Sigmoid colon (tissue), 4 donors: ENCODE measurements around the gene DPF1.

ENCODE experiments used
- POLR2A ChIP-seq, 2 donors: fragments of 450-650 bp; IDR thresholded peaks; one replicate each; pipeline ENCODE4 v1.6.1; 2016; ENCODE audit warnings: antibody characterized with exemption in 2 of 2, mild to moderate bottlenecking in 2 of 2, moderate library complexity in 2 of 2
- POLR2AphosphoS5 ChIP-seq, 4 donors: sonication (generic); formaldehyde crosslinking; IDR thresholded peaks; one replicate each; pipeline ENCODE4 v1.6.1; 2017; ENCODE audit warnings: antibody characterized with exemption in 4 of 4
- TF ChIP-seq, protein P1 (sequence below), 4 experiments: fragments of 450-650 bp in 3 of 4; fragments of 200-600 bp in 1 of 4; IDR thresholded peaks; one replicate each; pipeline ENCODE4 v1.5.1; 2016 to 2019; ENCODE audit warnings: antibody characterized with exemption in 4 of 4, mild to moderate bottlenecking in 3 of 4, moderate library complexity in 2 of 4

DNA sequence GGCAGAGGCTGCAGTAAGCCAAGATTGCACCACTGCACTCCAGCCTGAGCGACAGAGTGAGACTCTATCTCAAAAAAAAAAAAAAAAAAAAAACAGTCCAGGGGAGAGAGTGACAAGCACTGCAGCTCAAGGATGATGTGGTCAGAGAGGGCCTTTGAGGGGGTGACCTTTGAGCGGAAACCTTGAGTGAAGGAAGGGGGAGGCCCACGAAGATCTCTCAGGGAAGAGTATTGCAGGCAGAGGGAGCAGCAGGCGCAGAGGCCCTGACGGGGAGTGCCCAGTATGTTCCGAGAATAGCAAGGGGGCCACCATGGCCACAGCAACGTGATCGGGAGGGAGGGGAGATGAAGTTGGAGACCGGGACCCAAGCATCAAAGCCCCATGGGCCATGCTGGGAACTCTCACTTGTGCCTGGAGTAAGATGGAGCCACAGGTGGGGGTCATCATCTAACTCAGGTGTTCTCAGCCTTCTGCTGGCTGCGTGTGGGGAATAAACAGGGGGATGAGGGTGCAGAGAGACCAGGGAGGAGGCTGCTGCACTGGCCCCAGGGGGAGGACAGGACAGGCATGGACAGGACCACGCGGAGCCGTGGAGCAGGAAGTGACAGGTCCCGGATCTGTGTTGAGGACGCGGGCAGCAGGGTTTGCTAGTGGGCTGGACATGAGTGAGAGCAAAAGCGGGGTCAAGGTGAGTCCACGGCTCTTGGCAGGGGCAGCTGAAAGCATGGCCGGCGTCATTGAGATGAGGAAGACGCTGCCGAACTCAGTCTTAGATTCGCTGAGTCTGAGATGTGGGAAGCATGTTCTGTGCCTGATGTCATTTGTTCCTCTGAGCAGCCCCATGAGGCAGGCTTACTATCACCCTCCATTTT, 60.4 kb downstream of the DPF1 start:
- TF ChIP-seq, protein P1, sequence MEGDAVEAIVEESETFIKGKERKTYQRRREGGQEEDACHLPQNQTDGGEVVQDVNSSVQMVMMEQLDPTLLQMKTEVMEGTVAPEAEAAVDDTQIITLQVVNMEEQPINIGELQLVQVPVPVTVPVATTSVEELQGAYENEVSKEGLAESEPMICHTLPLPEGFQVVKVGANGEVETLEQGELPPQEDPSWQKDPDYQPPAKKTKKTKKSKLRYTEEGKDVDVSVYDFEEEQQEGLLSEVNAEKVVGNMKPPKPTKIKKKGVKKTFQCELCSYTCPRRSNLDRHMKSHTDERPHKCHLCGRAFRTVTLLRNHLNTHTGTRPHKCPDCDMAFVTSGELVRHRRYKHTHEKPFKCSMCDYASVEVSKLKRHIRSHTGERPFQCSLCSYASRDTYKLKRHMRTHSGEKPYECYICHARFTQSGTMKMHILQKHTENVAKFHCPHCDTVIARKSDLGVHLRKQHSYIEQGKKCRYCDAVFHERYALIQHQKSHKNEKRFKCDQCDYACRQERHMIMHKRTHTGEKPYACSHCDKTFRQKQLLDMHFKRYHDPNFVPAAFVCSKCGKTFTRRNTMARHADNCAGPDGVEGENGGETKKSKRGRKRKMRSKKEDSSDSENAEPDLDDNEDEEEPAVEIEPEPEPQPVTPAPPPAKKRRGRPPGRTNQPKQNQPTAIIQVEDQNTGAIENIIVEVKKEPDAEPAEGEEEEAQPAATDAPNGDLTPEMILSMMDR (IDR thresholded peaks at IDR 0.05): no peak
- no peak for TF ChIP-seq POLR2A (IDR thresholded peaks at IDR 0.05)
- no peak for TF ChIP-seq POLR2AphosphoS5 (IDR thresholded peaks at IDR 0.05)
